A549 treated with Hydrocortisone at 1 μM for 4 hours (cell line): ENCODE measurements around the gene PRB3. TPM values are rescaled to one million over a fixed set of nuclear protein-coding genes. Genes with fewer than 3 reads are reported as not detected.

Experiments
- total RNA-seq: library from RNA; stranded (reverse); fragments of 200-300 nt; extraction: Qiagen RNA extraction; gene quantifications from 5 replicates; pipeline ENCODE4 v1.2.3, GENCODE V29; 2022

PRB3 gene
- total RNA-seq, result not detected in 5 replicates

DNA sequence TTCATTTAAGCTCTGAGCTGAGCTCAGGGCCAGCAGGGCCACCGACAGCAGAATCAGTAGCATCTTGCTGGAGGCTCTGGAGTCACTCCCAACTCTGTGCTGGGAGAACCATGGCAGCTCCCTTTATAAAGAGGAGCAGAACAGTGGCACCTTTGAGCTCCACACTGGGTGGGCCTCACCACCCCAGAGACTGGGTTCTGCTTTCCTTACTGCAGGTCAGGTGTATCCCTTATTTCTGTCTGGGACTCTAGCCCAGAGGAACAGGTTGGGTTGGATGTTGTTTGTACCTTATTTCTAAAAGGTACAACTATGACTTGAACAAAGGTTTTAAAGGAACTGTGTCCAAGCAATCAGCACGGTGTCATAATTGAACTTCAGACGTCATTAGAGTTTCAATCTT lies at the start of gene PRB3:
Gene PRB3 (minus strand): TSS at position 101 of the 400 bp plus-strand sequence. CDS start 38 bp downstream, at position 63.

DNA sequence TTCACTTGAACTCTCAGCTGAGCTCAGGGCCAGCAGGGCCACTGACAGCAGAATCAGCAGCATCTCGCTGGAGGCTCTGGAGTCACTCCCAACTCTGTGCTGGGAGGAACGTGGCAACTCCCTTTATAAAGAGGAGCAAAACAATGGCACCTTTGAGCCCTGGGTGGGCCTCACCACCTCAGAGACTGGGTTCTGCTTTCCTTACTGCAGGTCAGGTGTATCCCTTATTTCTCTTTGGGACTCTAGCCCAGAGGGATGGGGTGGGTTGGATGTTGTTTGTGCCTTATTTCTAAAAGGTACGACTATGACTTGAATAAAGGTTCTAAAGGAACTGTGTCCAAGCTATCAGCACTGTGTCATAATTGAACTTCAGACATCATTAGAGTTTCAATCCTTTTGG lies 40.8 kb upstream of the PRB3 start, which contains the start of gene PRB4:
Gene PRB4 (minus strand): TSS at position 101 of the 400 bp plus-strand sequence. CDS start 38 bp downstream, at position 63.

Other genes with a start within 250 kb of the PRB3 start
- gene TAS2R19, start 247.1 kb downstream of the PRB3 start, total RNA-seq, result 0.13 to 0.17 TPM (median 0.14 TPM) in 3 of 5 replicates, not detected in the others
- gene TAS2R31, start 238.3 kb downstream of the PRB3 start, total RNA-seq, result 0.10 to 0.22 TPM in 2 of 5 replicates, not detected in the others
- gene TAS2R46, start 207.4 kb downstream of the PRB3 start, total RNA-seq, result not detected in 5 replicates
- not detected in 5 replicates for gene TAS2R43, start 177.4 kb downstream of the PRB3 start, total RNA-seq
- gene TAS2R30, start 135.1 kb downstream of the PRB3 start, total RNA-seq, result 0.05 to 0.06 TPM in 2 of 5 replicates, not detected in the others
- gene SMIM10L1, start 98.5 kb downstream of the PRB3 start, total RNA-seq, result 7.6 to 8.4 TPM (median 7.9 TPM) in 5 replicates
- gene TAS2R42, start 82.8 kb downstream of the PRB3 start, total RNA-seq, result not detected in 5 replicates
- gene PRB4, start 40.7 kb upstream of the PRB3 start, total RNA-seq, result not detected in 5 replicates
- gene PRB2, start 125.9 kb upstream of the PRB3 start, total RNA-seq, result not detected in 5 replicates